Large intestine (tissue), 12 donors: ENCODE measurements around the gene SIL1. TPM values are rescaled to one million over a fixed set of nuclear protein-coding genes. Genes with fewer than 3 reads are reported as not detected.

Experiments
- DNase-seq, 2 donors: peaks; one replicate each; pipeline versions ENCODE4 v3.0.0 to v3.0.0-alpha.2; 2013
- H3K27ac ChIP-seq: one replicate; pipeline ENCODE4 v1.5.1; 2013; ENCODE audit warnings: low read length
- H3K27me3 ChIP-seq: 2 replicates; pipeline ENCODE4 v1.6.1; 2013; ENCODE audit warnings: low read length; ENCODE audit not compliant: control insufficient read depth, insufficient read depth
- H3K36me3 ChIP-seq: 2 replicates; pipeline ENCODE4 v1.6.1; 2013; ENCODE audit warnings: low read length; ENCODE audit not compliant: control insufficient read depth, insufficient read depth
- H3K4me1 ChIP-seq: one replicate; pipeline ENCODE4 v1.6.1; 2013; ENCODE audit warnings: low read length; ENCODE audit not compliant: control insufficient read depth, insufficient read depth
- H3K4me3 ChIP-seq: one replicate; pipeline ENCODE4 v1.5.1; 2013; ENCODE audit warnings: low read length
- H3K9me3 ChIP-seq: one replicate; pipeline ENCODE4 v1.6.1; 2013; ENCODE audit warnings: mild to moderate bottlenecking, low read depth, low read length, moderate library complexity; ENCODE audit not compliant: control insufficient read depth
- WGBS: methylation state at CpG from one replicate; pipeline ENCODE4 v1.1.5; 2013; ENCODE audit warnings: low lambda C conversion rate; ENCODE audit not compliant: insufficient coverage; 5-methylcytosine and 5-hydroxymethylcytosine counted together
- long read RNA-seq, 11 donors: transcript quantifications; one replicate each; lab custom pipeline, GENCODE V29; 2026
- polyA plus RNA-seq: library from polyadenylated mRNA; unstranded; fragments of 120-200 nt; gene quantifications from one replicate; pipeline ENCODE4 v1.2.1, GENCODE V29; 2013

SIL1 gene
- 40.2 TPM for polyA plus RNA-seq
- long read RNA-seq, donor 1, transcript SIL1-202 (10 exons, 1,923 nt): major isoform, 12 of 12 reads
- long read RNA-seq, donor 1, partial matches to known transcripts: 0 of 12 reads
- long read RNA-seq, donor 1, other reads (novel, unspliced or antisense): 0 of 12 reads
- long read RNA-seq, donor 2, transcript SIL1-202 (10 exons, 1,923 nt): major isoform, 16 of 23 reads
- long read RNA-seq, donor 2, partial matches to known transcripts: 7 of 23 reads
- long read RNA-seq, donor 2, other reads (novel, unspliced or antisense): 0 of 23 reads
- long read RNA-seq, donor 3, transcript SIL1-202 (10 exons, 1,923 nt): major isoform, 21 of 33 reads
- long read RNA-seq, donor 3, partial matches to known transcripts: 11 of 33 reads
- long read RNA-seq, donor 3, other reads (novel, unspliced or antisense): 0 of 33 reads
- long read RNA-seq, donor 4, partial matches to known transcripts: 0 of 2 reads
- long read RNA-seq, donor 4, other reads (novel, unspliced or antisense): 0 of 2 reads
- long read RNA-seq, donor 5, partial matches to known transcripts: 202 of 222 reads
- long read RNA-seq, donor 5, other reads (novel, unspliced or antisense): 16 of 222 reads
- long read RNA-seq, donor 6, transcript SIL1-202 (10 exons, 1,923 nt): major isoform, 9 of 24 reads
- long read RNA-seq, donor 6, partial matches to known transcripts: 14 of 24 reads
- long read RNA-seq, donor 6, other reads (novel, unspliced or antisense): 0 of 24 reads
- long read RNA-seq, donor 7, partial matches to known transcripts: 0 of 4 reads
- long read RNA-seq, donor 7, other reads (novel, unspliced or antisense): 0 of 4 reads
- long read RNA-seq, donor 8, transcript SIL1-202 (10 exons, 1,923 nt): major isoform, 19 of 27 reads
- long read RNA-seq, donor 8, partial matches to known transcripts: 7 of 27 reads
- long read RNA-seq, donor 8, other reads (novel, unspliced or antisense): 0 of 27 reads
- long read RNA-seq, donor 9, transcript SIL1-202 (10 exons, 1,923 nt): major isoform, 7 of 29 reads
- long read RNA-seq, donor 9, partial matches to known transcripts: 18 of 29 reads
- long read RNA-seq, donor 9, other reads (novel, unspliced or antisense): 0 of 29 reads
- long read RNA-seq, donor 10, transcript SIL1-202 (10 exons, 1,923 nt): major isoform, 13 of 346 reads
- long read RNA-seq, donor 10, partial matches to known transcripts: 284 of 346 reads
- long read RNA-seq, donor 10, other reads (novel, unspliced or antisense): 49 of 346 reads
- long read RNA-seq, donor 11, transcript SIL1-202 (10 exons, 1,923 nt): major isoform, 7 of 219 reads
- long read RNA-seq, donor 11, partial matches to known transcripts: 174 of 219 reads
- long read RNA-seq, donor 11, other reads (novel, unspliced or antisense): 36 of 219 reads

DNA sequence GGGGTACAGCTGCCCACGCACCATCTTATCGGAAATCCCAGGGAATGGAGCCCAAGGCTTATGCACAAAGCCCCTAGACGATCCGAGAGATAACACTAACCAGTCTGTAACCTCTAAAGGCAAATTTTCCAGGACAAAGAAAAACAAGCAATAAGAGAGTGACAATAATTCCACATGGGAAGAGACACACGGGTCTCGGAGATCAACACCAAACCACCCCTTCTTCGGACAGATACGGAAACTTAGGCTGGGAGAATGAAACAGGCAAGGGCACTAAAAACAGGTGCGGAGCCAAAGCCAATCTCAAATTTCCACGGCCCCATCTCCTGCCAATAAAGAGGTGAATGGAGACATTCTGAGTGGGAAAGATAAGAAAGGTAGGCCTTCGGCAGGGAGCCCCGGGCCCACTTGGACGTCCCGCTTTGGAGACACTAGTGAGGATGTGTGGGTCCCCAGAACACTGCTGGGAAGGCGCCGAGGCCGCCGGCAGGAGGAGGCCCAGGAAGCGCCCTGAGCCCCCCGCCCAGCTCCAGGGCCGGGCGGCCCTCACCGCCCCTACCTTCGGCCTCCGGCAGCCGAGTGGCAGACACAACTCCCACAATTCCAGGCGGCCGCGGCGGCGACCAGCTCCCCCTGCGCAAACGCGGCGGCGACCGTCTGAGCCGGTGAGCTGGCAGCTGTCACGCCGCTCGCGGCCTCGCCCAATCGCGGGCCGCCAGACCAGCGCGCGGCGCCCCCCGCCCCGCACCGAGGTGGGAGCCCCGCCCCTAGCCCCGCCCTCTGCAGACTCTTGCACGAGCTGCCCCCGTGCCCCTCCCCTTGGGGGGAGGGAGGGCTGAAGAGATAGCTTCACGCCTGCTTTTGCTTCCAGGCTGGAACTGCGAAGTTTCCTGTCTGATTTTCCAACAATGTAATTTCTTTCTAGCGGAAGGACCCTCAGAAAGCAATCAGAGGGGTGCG is at the start of gene SIL1:
Gene SIL1, minus strand, starts transcription at position 659 of the 960 bp plus-strand sequence. CDS start 70,525 bp downstream, outside the sequence.
- Histone ChIP-seq H3K36me3 (peaks cover 3% of the 10 kb centered on the region), H3K4me3 (peak within 1 kb of the TSS; percentile 87), H3K9me3 (no peaks in the 10 kb centered on the region), H3K27ac (peak within 1 kb of the TSS; percentile 88), H3K27me3 (no peaks in the 10 kb centered on the region), H3K4me1 (peaks cover 4% of the 10 kb centered on the region)
- peak; percentile 96 to 98 for DNase-seq
- WGBS: no CpG with 5 or more reads among the region's 61 CpGs

GRCh38 chr5:139246394-139246793 is 48.2 kb upstream of the SIL1 start:
- H3K4me3 ChIP-seq: no peak overlapping the region
- no peak overlapping the region for H3K27ac ChIP-seq
- no CpG with 5 or more reads among the region's 4 CpGs for WGBS
- no peaks in the 10 kb centered on the region for H3K36me3 ChIP-seq
- H3K9me3 ChIP-seq: no peaks in the 10 kb centered on the region
- DNase-seq: no peak
- no peaks in the 10 kb centered on the region for H3K4me1 ChIP-seq
- no peaks in the 10 kb centered on the region for H3K27me3 ChIP-seq

DNA sequence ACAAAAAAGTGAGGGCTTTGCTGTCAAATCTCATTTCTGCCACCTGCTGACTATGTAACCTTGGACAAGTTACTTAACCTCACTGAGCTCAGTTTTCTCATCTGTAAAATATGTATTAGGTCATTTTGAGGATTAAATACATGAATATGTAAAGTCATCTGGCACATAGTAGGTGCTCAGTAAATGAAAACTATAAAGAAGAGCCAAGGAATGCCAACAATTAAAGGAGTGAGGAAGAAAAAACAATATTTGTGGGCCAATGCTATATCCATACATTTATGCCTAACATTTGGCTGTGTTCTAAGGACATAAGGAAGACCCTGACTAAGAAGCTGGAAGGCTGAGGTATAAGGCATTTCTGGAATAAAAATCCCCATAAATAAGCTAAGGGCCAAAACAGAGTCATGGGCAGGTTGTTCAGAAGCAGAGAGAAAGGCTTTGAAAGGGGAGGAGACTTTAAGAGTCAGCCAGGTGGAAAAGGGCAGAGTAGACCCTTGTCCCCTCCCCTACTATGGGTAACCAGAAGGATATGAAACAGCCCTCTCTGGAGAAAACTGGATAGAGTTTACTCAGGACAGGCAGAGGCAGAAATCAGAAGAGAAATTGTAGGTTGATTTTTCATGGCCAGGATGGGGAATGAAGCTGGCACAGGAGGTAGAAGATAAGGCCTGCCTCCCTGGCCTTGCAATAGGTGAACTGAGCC is 47.6 kb upstream of the SIL1 start:
- Histone ChIP-seq H3K27ac (no peak overlapping the region), H3K9me3 (no peaks in the 10 kb centered on the region), H3K27me3 (no peaks in the 10 kb centered on the region), H3K36me3 (no peaks in the 10 kb centered on the region), H3K4me1 (no peaks in the 10 kb centered on the region), H3K4me3 (no peak overlapping the region)
- no peak for DNase-seq

- Histone ChIP-seq H3K4me1 (no peaks in the 10 kb centered on the region), H3K27me3 (no peaks in the 10 kb centered on the region), H3K9me3 (no peaks in the 10 kb centered on the region), H3K27ac (no peak overlapping the region), H3K4me3 (no peak overlapping the region), H3K36me3 (no peaks in the 10 kb centered on the region)
- no peak for DNase-seq
- 86% methylated on average over 1 of the region's 4 CpGs for WGBS
These were observed 45.3 kb upstream of the SIL1 start for GRCh38 chr5:139243425-139243970.

- H3K9me3 ChIP-seq: no peaks in the 10 kb centered on the region
- no peaks in the 10 kb centered on the region for H3K36me3 ChIP-seq
- H3K27ac ChIP-seq: no peak overlapping the region
- H3K27me3 ChIP-seq: no peaks in the 10 kb centered on the region
- DNase-seq: no peak
- no peaks in the 10 kb centered on the region for H3K4me1 ChIP-seq
- H3K4me3 ChIP-seq: no peak overlapping the region
- no CpG with 5 or more reads among the region's 4 CpGs for WGBS
These were observed 43.0 kb upstream of the SIL1 start for GRCh38 chr5:139241139-139241538.

DNA sequence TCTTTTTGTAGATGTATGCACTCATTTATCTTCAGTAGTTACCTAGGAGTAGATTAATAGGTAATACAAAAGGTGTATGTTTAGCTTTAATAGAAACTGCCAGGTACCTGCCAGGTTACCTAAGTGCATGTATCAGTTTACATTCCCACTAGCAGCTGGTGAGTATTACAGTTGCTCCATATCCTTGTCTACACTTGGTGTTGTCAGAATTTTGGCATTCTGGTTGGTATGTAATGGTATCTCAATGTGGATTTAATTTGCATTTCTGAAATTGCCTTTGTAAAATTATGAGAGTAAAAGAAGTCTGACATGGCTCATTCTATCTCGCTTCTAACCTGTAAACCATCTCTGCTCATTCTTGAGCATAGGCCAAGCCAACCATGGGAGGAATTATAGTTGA is 38.3 kb upstream of the SIL1 start:
- H3K36me3 ChIP-seq: no peaks in the 10 kb centered on the region
- no CpG with 5 or more reads among the region's 1 CpG for WGBS
- H3K4me1 ChIP-seq: no peaks in the 10 kb centered on the region
- H3K27ac ChIP-seq: no peak overlapping the region
- H3K9me3 ChIP-seq: no peaks in the 10 kb centered on the region
- H3K27me3 ChIP-seq: no peaks in the 10 kb centered on the region
- no peak for DNase-seq
- no peak overlapping the region for H3K4me3 ChIP-seq

DNA sequence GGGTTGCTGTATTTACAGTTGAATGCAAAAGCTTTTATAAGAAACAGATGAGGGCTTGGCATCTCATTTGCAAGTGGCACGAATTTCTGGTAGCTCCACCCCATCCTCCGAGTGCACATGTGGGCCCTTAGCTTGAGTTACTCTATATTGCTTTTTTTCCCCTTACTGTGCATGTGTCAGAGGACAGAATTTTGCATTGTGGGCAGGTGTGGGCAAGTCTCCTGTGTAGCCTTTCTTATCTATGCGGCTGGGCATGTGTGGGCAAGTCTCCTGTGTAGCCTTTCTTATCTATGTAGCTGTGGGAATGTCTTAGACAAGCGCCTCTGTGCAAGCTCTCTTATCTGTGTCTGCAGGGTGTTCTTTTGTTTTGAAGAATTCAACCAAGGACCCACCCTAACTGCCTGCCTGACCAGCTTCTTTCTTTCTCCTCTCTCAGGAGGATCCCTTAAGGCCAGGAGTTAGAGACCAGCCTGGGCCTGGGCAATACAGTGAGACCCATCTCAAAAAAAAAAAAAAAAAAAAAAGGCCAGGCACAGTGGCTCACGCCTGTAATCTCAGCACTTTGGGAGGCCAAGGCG is 34.1 kb upstream of the SIL1 start:
- H3K4me3 ChIP-seq: no peak overlapping the region
- H3K27me3 ChIP-seq: no peaks in the 10 kb centered on the region
- H3K9me3 ChIP-seq: no peaks in the 10 kb centered on the region
- H3K4me1 ChIP-seq: peaks cover 3% of the 10 kb centered on the region
- H3K27ac ChIP-seq: no peak overlapping the region
- DNase-seq: no peak
- no CpG with 5 or more reads among the region's 6 CpGs for WGBS
- no peaks in the 10 kb centered on the region for H3K36me3 ChIP-seq

DNA sequence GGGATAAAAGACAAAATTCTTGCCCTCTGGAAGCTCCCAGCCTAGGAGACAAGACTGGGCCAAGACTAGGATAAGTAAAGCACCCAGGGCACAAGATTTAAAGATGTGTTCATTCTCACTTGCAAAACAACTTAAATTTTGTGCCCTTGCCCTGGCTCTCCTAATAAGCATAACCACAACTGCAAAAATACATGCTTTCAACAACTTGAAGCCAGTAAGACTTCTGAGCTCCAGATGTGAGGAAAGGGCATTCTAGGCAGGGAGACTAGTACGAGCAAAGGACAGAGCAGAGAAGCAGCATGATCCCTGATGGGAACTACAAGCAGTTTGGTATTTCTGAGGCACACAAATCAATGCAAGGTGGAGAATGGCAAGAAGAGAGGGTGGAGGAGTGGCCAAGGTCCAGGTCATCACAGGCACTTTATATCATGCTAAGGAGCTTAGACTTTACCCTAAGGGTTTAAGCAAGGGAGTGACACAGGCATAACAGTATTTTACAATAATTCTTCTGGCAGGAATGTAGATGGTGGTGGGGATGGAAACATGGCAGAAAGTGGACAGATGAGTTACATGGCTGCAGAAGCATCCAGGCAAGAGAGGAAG is 30.1 kb upstream of the SIL1 start:
- Histone ChIP-seq H3K36me3 (no peaks in the 10 kb centered on the region), H3K4me1 (peaks cover 3% of the 10 kb centered on the region), H3K27me3 (no peaks in the 10 kb centered on the region), H3K27ac (no peak overlapping the region), H3K9me3 (no peaks in the 10 kb centered on the region), H3K4me3 (no peak overlapping the region)
- peak; percentile 28 to 69 for DNase-seq
- WGBS: no CpG with 5 or more reads among the region's 1 CpG
